GM18867 (cell line): Measurements from ENCODE around the gene TUNAR.

ENCODE experiments used
- ATAC-seq: cut with Tn5 transposase; IDR thresholded peaks from one replicate; pipeline ENCODE4 v1.9.1; 2021; ENCODE audit warnings: mild to moderate bottlenecking, moderate library complexity; ENCODE audit not compliant: unreplicated experiment

TUNAR gene

DNA sequence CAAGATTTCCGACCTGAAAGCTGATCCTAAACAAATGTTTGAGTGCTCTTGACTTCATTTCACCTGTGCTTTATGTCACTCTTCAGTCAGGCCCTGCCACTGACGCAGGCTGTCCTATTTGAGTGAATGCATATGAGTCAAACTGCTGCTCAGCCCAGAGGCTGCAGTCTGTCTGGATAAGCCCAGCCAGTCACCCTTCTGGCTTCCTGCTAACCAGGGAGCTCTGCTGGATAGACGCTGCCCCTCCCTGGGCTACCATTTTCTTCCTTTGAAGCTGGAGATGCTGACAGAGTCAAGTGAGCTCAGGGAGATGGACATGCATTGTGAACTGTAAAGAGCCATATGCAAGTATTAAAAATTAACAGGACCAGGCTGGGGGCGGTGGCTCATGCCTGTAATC, 5.1 kb upstream of the TUNAR start:
- ATAC-seq, result no peak

DNA sequence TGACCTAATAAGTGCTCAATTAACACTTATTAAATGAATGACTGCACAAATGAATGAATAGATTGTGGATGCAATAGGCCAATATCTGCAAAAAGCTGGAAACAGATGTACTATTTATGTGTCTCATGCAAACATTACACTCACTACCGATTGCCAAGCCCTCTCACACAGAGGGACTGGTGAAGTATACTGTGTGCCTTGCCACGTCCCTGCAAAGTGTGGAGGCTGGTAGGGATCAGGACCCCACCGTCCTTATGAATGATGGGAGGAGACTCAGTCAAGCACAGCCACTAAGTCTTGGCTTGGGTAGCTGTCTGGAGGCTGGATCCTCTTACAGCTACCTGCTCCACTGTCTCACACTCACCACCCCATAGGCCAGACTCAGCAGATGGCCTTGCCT, 3.9 kb upstream of the TUNAR start:
- no peak for ATAC-seq

GRCh38 chr14:95875831-95876760, 536 bp upstream of the TUNAR start:
- ATAC-seq, result no peak

DNA sequence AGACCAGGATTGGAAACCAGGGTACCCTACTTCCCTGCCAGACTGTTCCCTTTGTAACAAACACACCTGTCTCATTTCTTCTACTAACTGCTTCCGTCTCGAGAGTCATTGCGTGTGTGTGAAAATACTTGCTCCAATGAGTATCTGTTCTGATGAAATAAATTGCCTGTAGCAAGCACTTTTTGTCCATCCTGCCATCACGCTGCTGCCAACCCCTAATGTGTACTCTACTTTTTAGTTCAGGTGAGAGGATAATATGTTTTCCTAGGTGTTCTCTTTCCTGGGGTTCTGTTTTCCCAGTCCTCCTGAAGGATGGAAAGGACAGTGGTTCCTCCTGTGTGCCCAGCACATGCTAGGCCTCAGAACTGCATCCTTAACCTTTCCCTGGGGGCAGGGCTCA, 1.0 kb downstream of the TUNAR start:
- no peak for ATAC-seq

DNA sequence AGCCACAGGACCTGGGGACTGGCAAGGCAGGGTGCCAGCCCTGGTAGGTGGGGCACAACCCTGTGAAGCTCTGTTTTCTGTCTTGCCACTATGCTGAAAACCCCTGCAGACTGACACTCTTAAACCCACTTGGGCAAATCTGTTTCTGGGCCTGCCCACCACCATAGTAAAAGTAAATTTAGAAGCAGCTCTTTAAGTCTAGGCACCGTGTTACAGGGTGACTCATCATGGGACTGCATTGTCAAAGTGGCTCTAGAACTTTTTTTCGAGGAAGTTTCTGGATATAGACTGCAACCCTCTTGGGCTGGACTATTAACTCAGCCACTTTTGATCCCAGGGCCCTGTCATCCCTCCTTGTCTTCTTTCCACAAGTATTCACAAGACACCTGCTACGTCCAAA, 7.7 kb downstream of the TUNAR start:
- no peak for ATAC-seq

DNA sequence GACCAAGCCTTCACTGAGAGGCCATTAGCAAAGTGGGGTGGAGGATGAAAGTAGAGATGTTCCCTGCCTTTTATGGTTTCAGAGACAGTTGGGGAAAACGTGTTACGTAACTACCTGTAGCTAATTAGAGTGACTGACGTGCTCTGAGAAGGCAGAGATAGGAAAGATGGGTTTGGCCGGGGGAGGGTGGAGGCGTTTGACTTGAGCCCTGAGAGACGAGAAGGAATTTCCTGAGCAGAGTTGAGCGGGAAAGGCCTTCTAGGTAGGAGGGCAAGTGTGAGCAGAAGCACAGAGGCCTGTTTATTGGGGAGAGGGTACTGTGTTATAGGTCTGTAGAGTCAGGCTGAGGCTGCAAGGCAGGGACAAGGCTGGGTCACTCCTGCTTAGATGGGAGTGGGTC, 8.6 kb downstream of the TUNAR start:
- ATAC-seq, result no peak

GRCh38 chr14:95885866-95886265, 9.2 kb downstream of the TUNAR start:
- no peak for ATAC-seq

DNA sequence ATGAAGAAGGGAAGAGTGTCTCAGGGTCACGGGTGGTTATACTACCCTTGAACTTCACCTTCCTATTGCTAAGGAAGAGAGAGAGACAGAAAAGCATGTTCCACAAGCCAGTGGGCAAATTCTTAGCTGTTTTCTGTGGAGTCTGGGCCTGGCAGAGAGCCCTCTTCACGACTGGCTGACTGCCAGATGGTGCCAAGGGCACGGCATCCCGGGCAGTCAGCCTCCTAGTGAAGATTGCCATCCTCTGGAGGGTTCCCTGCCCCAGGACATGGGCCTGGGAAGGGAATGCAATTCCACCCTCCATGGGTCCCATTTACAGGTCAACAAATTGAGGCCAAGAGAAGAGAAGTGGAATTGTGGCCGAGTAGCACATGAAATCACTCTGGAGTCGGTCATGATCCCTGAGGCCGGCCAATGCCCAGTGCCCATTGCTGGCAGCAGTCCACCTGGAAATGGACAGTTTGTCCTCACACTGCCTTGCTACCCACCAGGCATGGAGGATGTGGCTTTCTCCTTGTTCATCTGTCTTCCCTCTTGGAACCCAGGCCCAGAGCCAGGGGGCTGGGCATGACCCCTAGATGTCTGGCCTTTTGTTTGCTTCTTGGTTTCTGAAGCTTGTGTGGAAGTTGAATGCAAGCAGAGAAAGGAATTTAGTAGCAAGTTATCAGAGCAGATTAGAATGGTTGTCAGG, 9.9 kb downstream of the TUNAR start:
- no peak for ATAC-seq

- ATAC-seq, result no peak
These were observed 10.7 kb downstream of the TUNAR start for GRCh38 chr14:95887351-95887750.

GRCh38 chr14:95889236-95889979, 12.8 kb downstream of the TUNAR start:
- peak; percentile 46 for ATAC-seq

DNA sequence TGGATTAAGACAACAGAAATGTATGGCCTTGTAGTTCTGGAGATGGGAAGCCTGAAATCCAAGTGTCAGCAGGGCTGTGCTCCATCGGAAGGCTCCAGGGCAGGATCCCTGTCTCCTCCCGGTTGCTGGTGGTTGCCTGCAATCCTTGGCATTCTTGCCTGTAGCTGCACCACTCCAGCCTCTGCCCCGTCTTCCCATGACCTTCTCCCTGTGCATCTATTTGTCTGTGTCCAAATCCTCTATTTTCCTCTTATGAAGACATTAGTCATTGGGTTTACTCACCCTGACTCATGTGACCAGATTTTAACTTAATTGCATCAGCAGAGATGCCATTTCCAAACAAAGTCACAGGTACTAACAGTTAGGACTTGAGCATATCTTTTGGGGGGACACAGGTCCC, 15.1 kb downstream of the TUNAR start:
- ATAC-seq, result no peak

- ATAC-seq, result no peak
These were observed 15.5 kb downstream of the TUNAR start for GRCh38 chr14:95892142-95892541.

DNA sequence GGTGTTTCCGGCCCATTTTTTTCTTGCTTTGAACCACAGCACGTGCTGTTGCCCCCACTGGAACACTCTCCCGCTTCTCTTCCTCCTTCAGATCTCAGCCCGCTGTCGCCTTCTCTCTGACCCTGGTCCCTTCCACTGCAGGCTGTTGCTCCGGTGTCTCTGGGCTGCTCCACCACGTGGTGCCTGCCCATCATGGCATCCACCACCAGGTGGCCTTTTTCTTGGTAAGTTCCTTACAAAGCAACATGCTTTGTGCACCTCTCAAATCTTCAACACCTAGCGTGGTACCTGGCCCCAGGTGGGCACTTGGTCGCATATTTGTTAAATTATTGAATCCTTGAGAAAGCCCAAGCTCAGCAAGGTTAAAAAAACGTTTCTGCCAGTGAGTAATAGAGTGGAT, 19.1 kb downstream of the TUNAR start:
- ATAC-seq, result no peak

DNA sequence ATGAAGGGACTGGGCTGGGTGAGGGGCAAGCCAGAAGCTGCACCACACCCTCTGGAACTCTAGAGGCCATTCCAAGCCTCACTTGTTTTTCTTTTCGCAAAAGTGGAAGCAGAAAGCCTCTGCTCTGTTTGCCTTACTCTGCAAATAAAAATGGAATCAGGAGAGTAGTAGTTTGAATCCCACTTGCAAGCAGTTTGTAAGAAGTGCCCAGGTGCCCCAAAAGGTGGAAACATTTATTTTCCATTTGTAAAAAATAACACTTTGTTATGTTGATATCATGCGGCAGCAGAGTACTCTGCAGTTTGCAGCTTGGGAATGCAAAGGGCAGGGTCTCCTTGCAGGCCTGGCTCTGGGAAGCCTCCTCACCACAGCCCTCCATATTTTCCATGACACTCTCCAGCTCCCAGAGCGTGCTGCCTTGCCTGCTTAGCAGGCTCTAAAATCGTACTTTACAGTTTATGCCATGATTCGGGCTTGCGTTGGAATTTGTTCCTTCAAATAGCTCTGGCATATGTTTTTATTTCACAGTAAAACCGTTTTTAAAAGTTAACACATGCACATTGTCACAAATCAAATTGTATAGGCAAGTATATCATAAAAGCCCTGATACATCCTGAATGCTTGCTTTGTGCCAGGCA, 20.0 kb downstream of the TUNAR start:
- ATAC-seq, result no peak

- ATAC-seq, result no peak
These were observed 20.6 kb downstream of the TUNAR start for GRCh38 chr14:95897280-95897679.

DNA sequence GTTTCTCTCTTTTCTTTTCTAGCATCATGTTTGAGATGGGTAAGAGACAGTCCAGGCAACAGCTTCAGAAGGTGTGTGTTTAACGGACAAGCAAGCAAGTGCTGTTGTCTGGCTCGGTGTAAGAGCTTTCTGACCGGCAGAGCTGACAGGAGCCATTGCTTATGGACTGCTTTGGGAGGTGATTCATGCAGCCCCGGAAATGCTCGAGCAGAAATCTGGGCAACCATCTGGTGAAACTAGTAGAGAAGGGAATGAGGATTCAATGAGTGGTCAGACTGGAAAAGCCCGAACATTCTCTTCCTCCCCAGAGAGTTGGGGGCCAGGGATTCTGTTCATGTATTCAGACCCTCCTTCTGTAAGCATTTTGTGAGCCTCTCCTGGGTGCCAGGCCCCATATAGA, 24.4 kb downstream of the TUNAR start:
- ATAC-seq, result no peak

DNA sequence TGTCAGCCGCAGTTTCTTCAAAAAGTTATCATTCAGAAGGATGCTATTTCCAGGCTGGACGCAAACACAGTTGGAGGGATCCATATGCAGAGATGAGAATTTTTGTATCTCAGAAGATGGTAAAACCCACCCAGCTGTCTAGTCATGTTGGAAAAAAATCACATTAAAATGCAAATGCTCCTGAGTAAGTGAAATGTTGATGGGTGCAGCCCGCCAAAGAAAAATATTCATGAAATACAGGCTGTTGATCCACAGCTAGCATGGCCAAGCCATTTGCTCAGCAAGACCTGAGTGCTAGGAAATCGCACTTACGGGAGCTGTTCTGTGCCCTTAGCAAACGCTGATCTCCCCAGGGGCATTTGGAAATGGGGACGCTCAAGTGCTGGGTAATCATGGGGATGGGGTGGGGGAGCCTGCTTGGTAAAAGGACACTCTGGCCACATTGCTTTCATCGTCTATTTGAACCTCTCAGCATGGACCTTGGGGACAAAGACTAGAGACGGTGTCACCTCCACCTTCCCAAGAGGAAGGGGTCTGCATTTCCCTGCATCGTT, 25.7 kb downstream of the TUNAR start:
- ATAC-seq, result no peak

GRCh38 chr14:95903165-95903564, 26.5 kb downstream of the TUNAR start:
- ATAC-seq, result no peak

DNA sequence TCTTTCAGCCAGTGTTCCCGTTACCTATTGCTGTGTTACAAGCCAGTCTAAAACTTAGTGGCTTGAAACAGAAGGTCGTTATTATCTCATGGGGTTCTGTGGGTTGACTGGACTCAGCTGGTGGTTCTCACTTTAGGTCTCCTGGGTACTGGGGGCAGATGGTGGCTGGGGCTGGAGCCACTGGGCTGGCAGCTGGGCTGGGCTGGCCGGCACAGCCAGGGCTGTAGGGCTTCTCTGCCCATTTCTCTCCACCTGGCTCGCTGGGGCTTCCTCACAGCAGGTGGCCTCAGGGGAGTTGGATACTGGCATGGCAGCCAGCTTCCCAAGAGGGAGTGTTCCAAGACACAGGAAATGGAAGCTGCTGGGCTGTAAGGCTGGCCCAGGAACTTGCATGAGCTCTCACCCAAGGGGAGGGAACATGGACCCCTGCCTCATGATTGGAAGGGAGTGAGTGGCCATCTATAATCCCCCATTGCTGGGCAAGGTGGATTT, 27.0 kb downstream of the TUNAR start:
- no peak for ATAC-seq

GRCh38 chr14:95906591-95906990, 30.0 kb downstream of the TUNAR start:
- no peak for ATAC-seq

DNA sequence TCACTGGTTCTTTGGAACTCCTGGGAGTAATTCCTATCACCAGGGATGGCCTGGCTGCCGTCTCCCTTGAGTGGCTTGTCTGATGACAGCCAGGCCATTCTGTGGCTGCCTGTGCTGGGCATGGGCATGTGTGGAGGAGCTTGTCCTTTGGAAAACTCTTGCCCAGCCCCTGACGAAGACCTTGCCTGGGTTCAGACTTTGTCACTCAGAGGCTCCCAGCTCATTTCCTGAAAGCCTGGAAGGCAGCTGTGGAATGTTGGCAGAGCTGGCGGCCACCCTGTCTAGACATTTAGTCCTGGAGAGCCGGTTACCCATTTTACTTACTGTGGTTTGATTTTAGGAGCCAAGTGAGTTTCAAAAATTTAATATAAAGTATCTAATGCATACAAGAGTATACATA, 34.0 kb downstream of the TUNAR start:
- ATAC-seq, result no peak
